GM12892 (cell line): ENCODE data around the gene SMIM15.

Experiments used
- POLR2A ChIP-seq: IDR thresholded peaks from 2 replicates; pipeline ENCODE4 v1.6.1; 2011; ENCODE audit warnings: low read depth, low read length, control low read depth
- POLR2AphosphoS5 ChIP-seq: IDR thresholded peaks from 2 replicates; pipeline ENCODE4 v1.6.1; 2011; ENCODE audit warnings: low read depth, low read length, control low read depth
- TAF1 ChIP-seq: IDR thresholded peaks from 2 replicates; pipeline ENCODE4 v1.6.1; 2011; ENCODE audit warnings: low read depth, mild to moderate bottlenecking, control low read depth, low read length, borderline replicate concordance

DNA sequence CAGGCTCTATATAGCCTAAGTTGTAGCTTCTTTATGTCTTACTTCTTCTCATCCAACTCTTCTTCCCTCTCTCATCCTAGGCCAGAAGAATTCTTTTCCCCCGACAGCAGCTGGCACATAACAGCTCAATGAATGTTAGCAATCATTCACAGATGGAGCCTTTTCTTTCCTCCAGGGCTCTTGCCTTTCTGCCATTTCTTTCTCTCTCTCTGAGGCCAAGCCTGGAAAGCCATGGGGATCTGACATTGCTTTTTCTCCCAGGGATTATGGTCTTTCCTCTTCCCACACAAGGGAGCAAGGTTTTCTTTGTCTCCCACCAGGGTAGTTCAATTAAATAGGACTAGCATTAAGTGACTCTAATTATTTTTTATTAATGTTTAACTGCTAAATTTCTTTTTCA lies 20.5 kb downstream of the SMIM15 start:
- TF ChIP-seq TAF1: no peak
- TF ChIP-seq POLR2A: no peak
- TF ChIP-seq POLR2AphosphoS5: no peak
